ENCODE results near the gene ZNF804A.
"Not testable (repeated sequence)": the region's sequence is repeated elsewhere in the genome, so short reads cannot be mapped to it uniquely, and the experiment has no call there.

The ZNF804A gene

DNA sequence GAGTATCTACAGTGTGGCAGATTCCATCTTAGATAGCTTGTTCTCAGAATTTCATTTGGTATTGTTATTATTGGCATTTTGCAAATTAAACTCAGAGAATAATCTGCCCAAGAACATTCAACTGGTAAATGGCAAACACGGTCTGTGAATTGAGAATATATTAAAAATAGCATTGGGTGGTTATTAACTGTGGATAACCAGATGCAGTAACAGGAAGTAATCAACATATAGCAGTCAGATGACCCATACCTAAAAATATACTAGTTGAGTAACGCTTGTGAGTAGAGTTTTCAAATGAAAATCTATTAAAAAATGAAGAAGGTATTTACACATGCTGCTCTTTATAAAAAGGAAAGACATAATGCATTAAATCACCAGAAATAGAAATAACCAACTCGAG lies 129.5 kb downstream of the ZNF804A start:
- no peak for DNase-seq (ENCODE audit: low spot score)

DNA sequence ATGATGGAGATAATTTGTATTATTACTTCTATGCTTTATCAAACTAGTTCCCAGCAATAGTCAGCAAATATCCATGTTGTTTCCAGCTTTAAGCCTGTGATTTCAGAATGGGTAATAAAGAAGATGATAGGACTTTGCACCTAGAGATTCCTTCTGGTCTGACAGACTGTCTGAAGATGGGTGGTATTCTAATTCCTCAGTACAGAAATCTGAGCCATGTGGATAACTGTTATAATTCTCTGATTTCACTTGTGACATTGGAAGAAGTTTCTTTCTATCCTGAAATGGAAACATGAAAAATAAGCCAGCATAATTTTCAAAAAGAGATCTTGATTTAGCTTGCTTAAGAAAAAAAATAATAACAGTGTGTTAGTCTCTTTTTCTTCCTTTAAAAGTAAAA lies 130.1 kb downstream of the ZNF804A start:
- no peak for DNase-seq (ENCODE audit: low spot score)

GRCh38 chr2:184729581-184729980 lies 131.3 kb downstream of the ZNF804A start:
- no peak for DNase-seq (ENCODE audit: low spot score)

GRCh38 chr2:184730288-184730687 lies 132.0 kb downstream of the ZNF804A start:
- no peak for DNase-seq (ENCODE audit: low spot score)

DNA sequence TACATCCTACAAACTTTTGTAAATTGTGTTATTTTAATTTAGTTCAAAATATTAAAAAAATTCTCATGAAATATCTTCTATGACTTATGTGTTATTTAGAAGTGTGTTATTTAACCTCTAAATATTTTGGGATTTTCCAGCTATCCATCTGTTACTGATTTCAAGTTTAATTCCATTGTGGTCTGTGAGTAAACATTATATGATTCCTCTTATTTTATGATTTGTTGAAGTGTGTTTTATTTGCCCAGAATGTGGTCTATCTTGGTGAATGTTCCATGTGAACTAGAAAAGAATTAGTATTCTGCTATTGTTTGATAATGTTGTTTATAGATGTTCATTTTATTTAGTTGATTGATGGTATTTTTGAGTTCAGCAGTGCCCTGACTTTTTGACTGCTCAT lies 136.0 kb downstream of the ZNF804A start:
- DNase-seq (ENCODE audit: low spot score), result no peak

- DNase-seq (ENCODE audit: low spot score), result no peak
Observed at GRCh38 chr2:184735611-184736010, 137.3 kb downstream of the ZNF804A start.

GRCh38 chr2:184743096-184743495 lies 144.8 kb downstream of the ZNF804A start:
- DNase-seq (ENCODE audit: low spot score), result no peak

DNA sequence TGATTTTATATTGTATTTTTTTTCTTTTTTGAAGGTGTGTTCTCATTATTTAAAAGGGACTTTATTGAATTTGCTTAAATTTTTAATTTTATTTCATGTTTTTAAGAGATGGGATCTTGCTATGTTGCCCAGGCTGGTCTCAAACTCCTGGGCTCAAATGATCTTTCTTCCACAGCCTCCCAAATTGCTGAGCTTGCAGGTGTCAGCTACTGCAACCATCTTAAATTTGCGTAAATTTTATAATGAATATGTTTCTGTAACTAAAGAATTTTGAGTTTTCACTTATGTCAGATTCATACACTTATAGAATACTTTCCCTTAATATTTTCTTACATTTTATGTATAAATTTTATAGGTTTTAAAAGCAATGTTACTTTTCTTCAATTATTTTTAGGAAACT lies 157.8 kb downstream of the ZNF804A start:
- DNase-seq (ENCODE audit: low spot score), result no peak

DNA sequence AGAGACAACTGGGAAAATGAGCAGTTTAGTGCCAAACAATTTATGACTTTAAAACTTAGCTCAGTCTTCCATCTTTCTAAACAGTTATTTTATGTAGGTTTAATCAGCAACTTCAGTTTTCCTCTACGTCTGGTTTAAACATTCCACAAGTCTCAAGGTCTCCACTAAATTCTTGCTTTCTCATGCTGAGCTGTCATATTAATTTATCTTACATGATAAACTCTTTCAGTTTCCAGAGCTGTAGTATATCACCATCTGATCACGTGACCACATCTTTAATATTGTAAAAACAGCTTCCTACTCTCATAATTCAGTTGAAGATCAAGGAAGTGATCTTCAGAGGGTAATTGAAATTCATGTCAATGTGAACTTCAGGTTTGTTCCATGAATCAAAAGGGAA lies 158.6 kb downstream of the ZNF804A start:
- DNase-seq (ENCODE audit: low spot score), result no peak

DNA sequence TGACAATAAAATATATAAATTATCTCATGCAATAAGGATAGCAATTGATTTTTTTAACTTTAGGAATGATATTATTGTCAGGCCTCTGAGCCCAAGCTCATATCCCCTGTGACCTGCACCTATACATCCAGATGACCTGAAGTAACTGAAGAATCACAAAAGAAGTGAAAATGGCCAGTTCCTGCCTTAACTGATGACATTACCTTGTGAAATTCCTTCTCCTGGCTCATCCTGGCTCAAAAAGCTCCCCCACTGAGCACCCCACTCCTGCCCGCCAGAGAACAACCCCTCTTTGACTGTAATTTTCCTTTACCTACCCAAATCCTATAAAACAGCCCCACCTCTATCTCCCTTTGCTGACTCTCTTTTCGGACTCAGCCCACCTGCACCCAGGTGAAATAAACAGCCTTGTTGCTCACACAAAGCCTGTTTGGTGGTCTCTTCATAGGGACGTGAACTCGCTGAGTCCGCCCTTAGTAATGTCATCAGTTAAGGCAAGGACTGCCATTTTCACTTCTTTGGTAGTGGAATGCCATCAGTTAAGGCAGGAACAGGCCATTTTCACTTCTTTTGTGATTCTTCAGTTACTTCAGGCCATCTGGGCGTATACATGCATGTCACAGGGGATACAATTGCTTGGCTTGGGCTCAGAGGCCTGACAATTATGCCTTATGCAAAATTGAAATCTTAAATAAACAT lies 161.4 kb downstream of the ZNF804A start:
- DNase-seq (ENCODE audit: low spot score), result not testable (repeated sequence)

DNA sequence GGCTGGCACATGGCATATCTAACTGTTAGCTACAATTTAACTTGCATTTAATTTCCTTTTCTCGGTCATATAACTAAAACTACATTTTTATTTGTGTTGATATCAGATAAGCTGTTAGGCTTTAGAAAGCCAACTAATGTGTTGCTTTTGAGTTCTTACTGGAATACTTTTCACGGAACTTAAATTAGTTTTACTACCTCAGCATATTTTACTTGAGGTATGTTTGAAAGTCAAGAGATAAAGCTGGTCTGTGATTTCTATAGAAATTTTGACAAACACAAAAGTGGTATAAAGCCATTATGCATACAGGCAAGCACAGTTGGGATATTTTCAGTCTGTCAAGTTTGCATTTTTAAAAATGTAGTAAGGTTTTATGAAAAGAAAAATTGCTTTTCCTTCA lies 162.6 kb downstream of the ZNF804A start:
- no peak for DNase-seq (ENCODE audit: low spot score)

GRCh38 chr2:184765112-184765895 lies 167.0 kb downstream of the ZNF804A start:
- DNase-seq (ENCODE audit: low spot score), result no peak

DNA sequence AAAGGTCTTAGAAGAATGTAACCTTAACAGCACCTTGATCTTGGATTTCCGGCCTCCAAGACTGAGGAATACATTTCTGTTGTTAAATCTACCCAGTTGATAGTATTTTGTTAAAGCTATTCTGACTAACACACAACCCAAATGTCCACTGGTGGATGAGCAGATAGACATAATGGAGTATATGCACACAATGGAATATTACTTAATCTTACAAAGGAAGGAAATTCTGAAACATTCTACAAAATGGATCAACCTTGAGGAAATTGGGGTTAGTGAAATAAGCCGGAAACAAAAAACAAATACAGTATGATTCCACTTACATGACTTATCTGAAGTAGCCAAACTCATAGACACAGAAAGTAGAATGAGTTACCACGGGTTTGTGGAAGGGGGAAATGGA lies 168.7 kb downstream of the ZNF804A start:
- DNase-seq (ENCODE audit: low spot score), result no peak

GRCh38 chr2:184769023-184769422 lies 170.7 kb downstream of the ZNF804A start:
- DNase-seq (ENCODE audit: low spot score), result no peak

GRCh38 chr2:184769686-184770085 lies 171.4 kb downstream of the ZNF804A start:
- no peak for DNase-seq (ENCODE audit: low spot score)

DNA sequence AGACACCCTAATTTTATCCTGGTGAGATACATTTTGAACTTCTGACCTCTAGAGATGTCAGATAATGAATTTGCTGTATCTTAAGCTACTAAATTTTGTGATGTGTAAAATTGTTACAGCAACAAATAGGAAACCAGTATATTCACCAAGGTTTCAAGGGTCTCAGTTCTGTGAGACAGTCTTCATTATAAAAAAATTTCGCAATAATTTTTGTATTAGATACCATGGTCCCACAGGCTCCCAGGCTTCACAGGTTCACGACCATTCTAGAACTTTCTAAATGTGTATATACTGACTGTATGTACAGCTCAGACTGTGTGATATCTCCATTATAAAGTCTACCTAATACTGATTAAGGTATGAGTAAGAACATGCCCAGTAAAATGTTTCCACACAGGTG lies 181.4 kb downstream of the ZNF804A start:
- no peak for DNase-seq (ENCODE audit: low spot score)

DNA sequence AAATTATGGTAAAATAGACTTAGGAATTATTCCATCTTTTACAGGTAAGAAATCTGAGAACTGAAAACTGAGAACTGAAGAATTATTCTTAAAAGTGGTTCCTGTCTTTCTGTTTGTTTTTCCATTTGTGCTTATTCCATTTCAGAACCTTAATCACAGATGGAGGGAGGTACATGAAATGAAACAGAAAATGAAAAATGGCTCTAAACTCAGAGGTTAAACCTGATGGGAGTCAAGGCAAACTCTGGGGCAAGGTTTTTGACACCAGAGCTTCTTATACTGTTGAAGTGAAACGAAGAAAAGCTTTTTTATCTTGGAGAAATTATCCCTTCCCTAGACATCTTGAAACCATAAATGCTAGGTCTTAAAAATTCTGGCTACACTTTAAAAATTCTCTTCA lies 182.1 kb downstream of the ZNF804A start:
- no peak for DNase-seq (ENCODE audit: low spot score)

DNA sequence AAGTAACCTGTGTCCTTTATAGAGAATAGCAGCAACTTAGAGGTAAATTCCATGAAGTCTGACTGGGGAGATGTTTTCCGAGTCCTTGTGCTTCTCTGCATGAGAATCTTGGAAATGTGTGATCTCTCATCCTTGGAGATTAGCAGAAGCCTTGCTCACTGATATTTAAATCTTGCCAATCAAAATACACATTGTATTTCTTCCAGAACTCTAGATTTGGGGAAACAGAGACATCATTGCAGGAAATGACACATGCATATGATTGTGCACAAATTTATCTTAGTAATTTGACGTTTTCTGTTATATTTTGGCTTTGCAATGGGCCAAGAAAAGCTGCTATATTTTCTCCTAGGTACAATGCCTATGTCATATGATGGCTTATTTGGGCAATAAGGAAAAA lies 182.6 kb downstream of the ZNF804A start:
- DNase-seq (ENCODE audit: low spot score), result no peak

DNA sequence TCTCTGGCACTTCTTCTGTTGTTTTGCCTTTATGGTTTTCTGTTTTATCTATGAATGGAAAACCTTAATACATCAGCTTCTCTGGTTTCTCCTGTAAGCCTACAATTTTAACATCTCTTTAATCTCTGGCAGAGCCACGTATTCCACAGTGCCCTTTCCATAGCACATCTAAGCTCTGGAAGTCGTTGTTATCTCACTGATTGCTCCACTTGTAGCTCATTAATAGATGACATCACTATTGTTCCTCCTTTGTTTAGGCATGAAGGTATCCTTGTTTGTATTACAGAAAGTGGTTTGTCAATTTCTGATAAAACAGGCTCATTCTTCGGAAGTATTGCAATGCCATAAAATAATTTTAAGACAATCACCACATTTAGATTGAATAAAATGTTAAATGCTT lies 185.2 kb downstream of the ZNF804A start:
- no peak for DNase-seq (ENCODE audit: low spot score)

GRCh38 chr2:184793176-184793575 lies 194.8 kb downstream of the ZNF804A start:
- no peak for DNase-seq (ENCODE audit: low spot score)

GRCh38 chr2:184799379-184799778 lies 201.1 kb downstream of the ZNF804A start:
- DNase-seq (ENCODE audit: low spot score), result no peak

DNA sequence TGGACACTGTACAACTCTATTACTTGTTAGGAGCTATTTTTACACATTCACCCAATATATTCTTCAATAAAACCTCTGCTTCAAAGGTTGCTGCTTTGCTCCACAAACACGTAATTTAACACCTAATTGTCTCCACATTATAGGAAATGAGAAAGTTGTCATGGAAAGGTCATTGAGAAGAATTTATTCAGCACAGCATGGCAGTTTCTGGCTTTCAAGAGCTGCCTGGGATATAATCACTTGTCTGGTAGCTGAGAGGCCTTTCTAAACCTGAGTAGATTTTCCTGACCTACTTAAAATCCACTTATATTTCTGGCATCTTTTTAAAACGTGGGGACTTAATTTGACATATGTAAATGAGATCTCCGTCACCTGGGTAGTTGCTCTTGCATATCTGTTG lies 216.1 kb downstream of the ZNF804A start:
- no peak for DNase-seq (ENCODE audit: low spot score)

DNA sequence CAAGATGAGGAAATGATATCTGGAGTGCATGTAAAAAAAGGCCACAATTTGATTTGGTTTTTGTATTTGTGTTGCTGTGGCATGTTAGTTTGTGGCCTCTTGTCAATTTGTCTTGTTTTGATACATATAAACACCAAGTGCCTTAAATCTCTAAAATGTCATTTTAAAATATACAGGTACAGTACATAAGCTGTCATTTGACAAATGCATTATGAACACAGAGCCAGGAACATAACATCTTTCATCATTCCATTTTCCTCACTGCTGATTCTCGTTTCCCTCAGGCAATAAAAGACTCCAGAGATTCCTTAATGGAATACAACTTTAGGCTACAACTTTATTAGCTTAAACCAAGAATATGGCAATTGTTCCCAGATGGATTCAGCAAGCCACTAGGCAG lies 217.5 kb downstream of the ZNF804A start:
- DNase-seq (ENCODE audit: low spot score), result no peak

DNA sequence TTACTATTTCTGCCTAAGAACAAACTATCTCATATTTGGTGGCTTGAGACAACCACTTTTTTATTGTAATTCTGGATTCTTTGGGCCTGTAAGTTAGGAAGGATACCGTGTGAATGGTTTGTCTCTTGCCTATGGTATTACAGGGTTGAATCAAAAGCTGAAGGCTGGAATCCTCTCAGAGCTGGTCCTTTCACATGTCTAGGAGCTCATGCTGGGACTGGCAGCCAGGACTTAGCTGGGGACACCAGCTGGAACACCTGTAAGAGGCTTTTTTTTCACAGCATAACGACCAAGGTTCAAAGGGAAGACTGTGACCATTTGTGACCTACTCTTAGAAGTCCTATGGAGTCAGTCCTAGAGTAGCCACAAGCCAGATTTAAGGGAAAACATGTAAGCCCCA lies 226.3 kb downstream of the ZNF804A start:
- DNase-seq (ENCODE audit: low spot score), result no peak

All from GM03348 (cell line).